Spleen (tissue), 11 donors: ENCODE results near the gene RFC4. TPM values are rescaled to one million over a fixed set of nuclear protein-coding genes. Genes with fewer than 3 reads are reported as not detected.

Experiments used
- DNase-seq: peaks from one replicate; pipeline ENCODE4 v3.0.0-alpha.2; 2020
- H3K27ac ChIP-seq, 8 donors: fragments of 200-600 bp; sonication (generic) in 7 of 8; 1 replicate in 4 of 8; 2 replicates in 4 of 8; pipeline versions ENCODE4 v1.5.0 to v1.8.0; 2016 to 2021; ENCODE audit warnings: inconsistent platforms in 4 of 8, mild to moderate bottlenecking in 4 of 8, moderate library complexity in 1 of 8
- H3K27me3 ChIP-seq, 7 donors: fragments of 200-600 bp; sonication (generic) in 6 of 7; replicated peaks in 1 of 7; 1 replicate in 4 of 7; 2 replicates in 3 of 7; pipeline versions ENCODE4 v1.5.0 to v1.8.0; 2016 to 2021; ENCODE audit warnings: inconsistent platforms in 3 of 7, mild to moderate bottlenecking in 1 of 7
- H3K36me3 ChIP-seq, 6 donors: fragments of 200-600 bp; sonication (generic) in 5 of 6; 1 replicate in 4 of 6; 2 replicates in 2 of 6; pipeline versions ENCODE4 v1.5.0 to v1.8.0; 2016 to 2021; ENCODE audit warnings: inconsistent platforms in 2 of 6
- H3K4me1 ChIP-seq, 6 donors: fragments of 200-600 bp; sonication (generic) in 5 of 6; 1 replicate in 3 of 6; 2 replicates in 3 of 6; pipeline versions ENCODE4 v1.5.0 to v1.8.0; 2016 to 2021; ENCODE audit warnings: inconsistent platforms in 3 of 6
- H3K4me3 ChIP-seq, 8 donors: fragments of 200-600 bp; sonication (generic) in 7 of 8; 1 replicate in 4 of 8; 2 replicates in 4 of 8; pipeline versions ENCODE4 v1.5.0 to v1.8.0; 2016 to 2021; ENCODE audit warnings: inconsistent platforms in 4 of 8, mild to moderate bottlenecking in 4 of 8, moderate library complexity in 2 of 8
- H3K9me3 ChIP-seq, 8 donors: fragments of 200-600 bp; sonication (generic) in 7 of 8; 1 replicate in 4 of 8; 2 replicates in 4 of 8; pipeline versions ENCODE4 v1.5.0 to v1.8.0; 2016 to 2021; ENCODE audit warnings: inconsistent platforms in 4 of 8
- POLR2A ChIP-seq, 3 donors: fragments of 450-650 bp; IDR thresholded peaks; one replicate each; pipeline ENCODE4 v1.5.1; 2017; ENCODE audit warnings: antibody characterized with exemption in 3 of 3, mild to moderate bottlenecking in 1 of 3
- POLR2AphosphoS5 ChIP-seq, 3 donors: sonication (generic); formaldehyde crosslinking; IDR thresholded peaks; one replicate each; pipeline ENCODE4 v1.5.1; 2017; ENCODE audit warnings: antibody characterized with exemption in 3 of 3
- WGBS, 5 donors: extraction: QIAGEN DNeasy Blood & Tissue Kit in 3 of 5; methylation state at CpG; one replicate each; pipeline versions ENCODE4 v1.1.5 to v1.1.7; 2013 to 2018; 5-methylcytosine and 5-hydroxymethylcytosine counted together
- intact Hi-C: fragments of 100-400 bp; cut with DNase I; formaldehyde crosslinking; loops from one replicate; pipeline ENCODE4 v1.15.0; 2023; ENCODE audit warnings: low total_unique reads
- polyA plus RNA-seq, 3 donors: library from polyadenylated mRNA; stranded (reverse); fragments of 200-250 nt; gene quantifications; one replicate each; pipeline ENCODE4 v1.2.1, GENCODE V29; 2013
- total RNA-seq, 7 donors: library from RNA; depleted of rRNA in 3 of 7; stranded (reverse); fragments of >200 nt in 3 of 7; fragmentation: NEBNext Ultra II Directional in 4 of 7; extraction: Animal tissue kit (Norgen Biotek cat#: 25700) in 4 of 7; gene quantifications; one replicate each; pipeline versions ENCODE4 v1.1.0 to v1.2.1, GENCODE V29; 2016 to 2021
- TF ChIP-seq, protein P1 (sequence below), 11 experiments: fragments of 200-600 bp in 7 of 11; fragments of 450-650 bp in 4 of 11; sonication (generic) in 4 of 11; IDR thresholded peaks in 8 of 11; conservative IDR thresholded peaks in 3 of 11; 1 replicate in 7 of 11; 2 replicates in 4 of 11; pipeline versions ENCODE4 v1.4.0 to v1.8.0; 2016 to 2021; ENCODE audit warnings: antibody characterized with exemption in 11 of 11, inconsistent platforms in 4 of 11, mild to moderate bottlenecking in 1 of 11
- donor health status: healthy with polysubstance abuse.
- donor health status: DM: no; HTN: no; CAD: no; lungs with moderate emphysema.
- donor health status: DM: no; HTN: no; CAD: no.
- donor health status: Bipolar disorder and iron deficiency.
- donor health status: healthy.
- donor health status: DM: no; HTN: no; CAD: no.
- donor health status: DM: yes; HTN: yes; CAD: no.

The RFC4 gene
- total and polyA plus RNA-seq, 10 donors: 14.4 to 27.2 (median 18.4) TPM

- no peak for TF ChIP-seq POLR2AphosphoS5 (IDR thresholded peaks at IDR 0.05)
- TF ChIP-seq, protein P1, sequence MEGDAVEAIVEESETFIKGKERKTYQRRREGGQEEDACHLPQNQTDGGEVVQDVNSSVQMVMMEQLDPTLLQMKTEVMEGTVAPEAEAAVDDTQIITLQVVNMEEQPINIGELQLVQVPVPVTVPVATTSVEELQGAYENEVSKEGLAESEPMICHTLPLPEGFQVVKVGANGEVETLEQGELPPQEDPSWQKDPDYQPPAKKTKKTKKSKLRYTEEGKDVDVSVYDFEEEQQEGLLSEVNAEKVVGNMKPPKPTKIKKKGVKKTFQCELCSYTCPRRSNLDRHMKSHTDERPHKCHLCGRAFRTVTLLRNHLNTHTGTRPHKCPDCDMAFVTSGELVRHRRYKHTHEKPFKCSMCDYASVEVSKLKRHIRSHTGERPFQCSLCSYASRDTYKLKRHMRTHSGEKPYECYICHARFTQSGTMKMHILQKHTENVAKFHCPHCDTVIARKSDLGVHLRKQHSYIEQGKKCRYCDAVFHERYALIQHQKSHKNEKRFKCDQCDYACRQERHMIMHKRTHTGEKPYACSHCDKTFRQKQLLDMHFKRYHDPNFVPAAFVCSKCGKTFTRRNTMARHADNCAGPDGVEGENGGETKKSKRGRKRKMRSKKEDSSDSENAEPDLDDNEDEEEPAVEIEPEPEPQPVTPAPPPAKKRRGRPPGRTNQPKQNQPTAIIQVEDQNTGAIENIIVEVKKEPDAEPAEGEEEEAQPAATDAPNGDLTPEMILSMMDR (IDR thresholded peaks at IDR 0.05 in 8 of 11, conservative IDR thresholded peaks at IDR 0.05 in 3 of 11): no peak
- TF ChIP-seq POLR2A (IDR thresholded peaks at IDR 0.05): no peak
- WGBS, 5 donors: 68 to 83% (median 79%) methylated on average over 7 to 8 of the region's 8 CpGs
These were observed 30.3 kb downstream of the RFC4 start for GRCh38 chr3:186775999-186776398.

DNA sequence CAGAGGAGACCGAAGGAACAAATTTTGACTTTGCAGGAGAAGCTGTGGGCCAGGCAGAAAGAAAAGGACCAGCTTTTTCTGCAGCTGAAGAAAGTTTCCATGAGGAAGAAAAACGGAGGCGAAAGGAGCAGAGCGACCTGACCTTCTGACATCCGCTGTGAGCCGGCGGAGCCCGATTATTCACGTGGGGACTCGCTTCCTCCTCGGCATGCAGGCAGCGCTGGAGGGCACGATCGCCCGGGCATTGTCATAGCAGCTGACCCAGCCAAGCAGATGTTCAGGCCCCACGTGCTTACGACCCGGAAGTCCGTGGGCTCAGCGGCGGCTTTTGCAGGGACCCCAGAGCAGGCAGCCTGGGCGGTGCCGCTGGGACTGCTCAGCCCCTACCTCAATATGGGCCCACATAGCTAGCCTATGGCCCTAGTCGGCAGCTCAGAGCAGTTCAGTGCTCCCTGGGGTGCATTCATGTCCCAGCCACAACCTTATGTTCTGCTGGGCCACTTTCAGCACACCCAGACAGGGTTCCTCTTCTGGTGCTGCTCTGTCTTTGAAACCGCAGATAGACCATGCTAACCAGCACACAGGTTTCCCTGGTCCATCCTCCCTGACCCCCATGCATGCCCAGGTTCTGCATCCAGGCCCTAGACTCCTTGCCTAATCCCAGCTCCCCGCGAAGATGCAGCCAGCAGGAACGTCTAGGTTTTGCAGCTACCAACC is 33.4 kb downstream of the RFC4 start:
- H3K9me3 ChIP-seq: no peaks in the 10 kb centered on the region
- H3K4me3 ChIP-seq: peak overlapping the region; percentile 14 to 76 (median 55)
- intact Hi-C loops: no loop called here
- no peak for TF ChIP-seq POLR2A (IDR thresholded peaks at IDR 0.05)
- peak; percentile 86 to 92 (median 88) for TF ChIP-seq POLR2AphosphoS5 (IDR thresholded peaks at IDR 0.05)
- TF ChIP-seq, protein P1 (IDR thresholded peaks at IDR 0.05 in 8 of 11, conservative IDR thresholded peaks at IDR 0.05 in 3 of 11): no peak
- H3K27ac ChIP-seq: peak overlapping the region; percentile 55 to 89 (median 82)
- DNase-seq: peak; percentile 96
- H3K4me1 ChIP-seq: peaks cover 0 to 21% (median 15%) of the 10 kb centered on the region in 6 donors
- H3K27me3 ChIP-seq: no peaks in the 10 kb centered on the region
- no peaks in the 10 kb centered on the region for H3K36me3 ChIP-seq
- 13 to 23% (median 16%) methylated on average over 19 to 28 of the region's 28 CpGs for WGBS, 5 donors

More at GRCh38 chr3:186775999-186776398, 30.3 kb downstream of the RFC4 start:
- Histone ChIP-seq H3K27ac (no peak overlapping the region), H3K4me3 (no peak overlapping the region), H3K9me3 (no peaks in the 10 kb centered on the region), H3K4me1 (peaks cover 0 to 21% (median 15%) of the 10 kb centered on the region in 6 donors), H3K36me3 (no peaks in the 10 kb centered on the region), H3K27me3 (no peaks in the 10 kb centered on the region)
- no peak for DNase-seq
- intact Hi-C loops: no loop called here

- Histone ChIP-seq H3K36me3 (no peaks in the 10 kb centered on the region), H3K4me3 (peak overlapping the region; percentile 14 to 76 (median 55)), H3K9me3 (no peaks in the 10 kb centered on the region), H3K27me3 (no peaks in the 10 kb centered on the region), H3K27ac (peak overlapping the region; percentile 55 to 89 (median 82)), H3K4me1 (peaks cover 0 to 21% (median 15%) of the 10 kb centered on the region in 6 donors)
- TF ChIP-seq POLR2AphosphoS5 (IDR thresholded peaks at IDR 0.05) (no peak), POLR2A (IDR thresholded peaks at IDR 0.05) (no peak)
- TF ChIP-seq, protein P1 (IDR thresholded peaks at IDR 0.05 in 8 of 11, conservative IDR thresholded peaks at IDR 0.05 in 3 of 11): no peak
- DNase-seq: peak; percentile 81
- WGBS, 5 donors: 7 to 14% (median 8%) methylated on average over 26 of the region's 26 CpGs
- intact Hi-C loops: no loop called here
These were observed 34.0 kb downstream of the RFC4 start for GRCh38 chr3:186772281-186772694.

DNA sequence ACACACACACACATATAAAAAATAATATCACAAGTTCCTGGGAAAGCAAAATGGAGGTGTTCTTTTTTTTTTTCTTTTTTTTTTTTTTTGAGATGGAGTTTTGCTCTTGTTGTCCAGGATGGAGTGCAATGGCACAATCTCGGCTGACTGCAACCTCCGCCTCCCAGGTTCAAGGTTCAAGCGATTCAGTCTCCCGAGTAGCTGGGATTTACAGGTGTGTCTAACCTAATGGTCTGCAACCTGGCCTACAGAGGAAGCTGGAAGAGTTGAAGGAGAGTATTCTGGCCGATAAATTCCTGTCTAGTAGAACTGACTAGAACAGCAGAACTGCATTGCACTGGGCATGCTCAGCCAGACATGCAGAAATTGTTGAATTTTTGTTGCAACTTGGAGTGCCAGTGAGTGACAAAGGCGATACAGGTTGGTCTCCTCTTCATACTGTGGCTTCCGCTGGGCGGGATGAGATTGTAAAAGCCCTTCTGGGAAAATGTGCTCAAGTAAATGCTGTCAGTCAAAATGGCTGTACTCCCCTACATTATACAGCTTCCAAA is 45.3 kb downstream of the RFC4 start:
- TF ChIP-seq POLR2AphosphoS5 (IDR thresholded peaks at IDR 0.05) (no peak), POLR2A (IDR thresholded peaks at IDR 0.05) (no peak)
- TF ChIP-seq, protein P1 (IDR thresholded peaks at IDR 0.05 in 8 of 11, conservative IDR thresholded peaks at IDR 0.05 in 3 of 11): no peak
- no peak for DNase-seq
- WGBS, 5 donors: 92 to 96% (median 95%) methylated on average over 8 of the region's 8 CpGs
- Histone ChIP-seq H3K4me1 (no peaks in the 10 kb centered on the region), H3K36me3 (no peaks in the 10 kb centered on the region), H3K9me3 (no peaks in the 10 kb centered on the region), H3K27ac (no peak overlapping the region), H3K4me3 (no peak overlapping the region), H3K27me3 (no peaks in the 10 kb centered on the region)
- intact Hi-C loops: no loop called here
